Measurements from ENCODE around the gene MFSD11. TPM values are rescaled to one million over a fixed set of nuclear protein-coding genes. Genes with fewer than 3 reads are reported as not detected.
"Not testable (repeated sequence)": the region's sequence is repeated elsewhere in the genome, so short reads cannot be mapped to it uniquely, and the experiment has no call there.

MFSD11 gene
- total RNA-seq, 2 experiments from 2014 or later: 17.0 to 17.6 TPM

DNA sequence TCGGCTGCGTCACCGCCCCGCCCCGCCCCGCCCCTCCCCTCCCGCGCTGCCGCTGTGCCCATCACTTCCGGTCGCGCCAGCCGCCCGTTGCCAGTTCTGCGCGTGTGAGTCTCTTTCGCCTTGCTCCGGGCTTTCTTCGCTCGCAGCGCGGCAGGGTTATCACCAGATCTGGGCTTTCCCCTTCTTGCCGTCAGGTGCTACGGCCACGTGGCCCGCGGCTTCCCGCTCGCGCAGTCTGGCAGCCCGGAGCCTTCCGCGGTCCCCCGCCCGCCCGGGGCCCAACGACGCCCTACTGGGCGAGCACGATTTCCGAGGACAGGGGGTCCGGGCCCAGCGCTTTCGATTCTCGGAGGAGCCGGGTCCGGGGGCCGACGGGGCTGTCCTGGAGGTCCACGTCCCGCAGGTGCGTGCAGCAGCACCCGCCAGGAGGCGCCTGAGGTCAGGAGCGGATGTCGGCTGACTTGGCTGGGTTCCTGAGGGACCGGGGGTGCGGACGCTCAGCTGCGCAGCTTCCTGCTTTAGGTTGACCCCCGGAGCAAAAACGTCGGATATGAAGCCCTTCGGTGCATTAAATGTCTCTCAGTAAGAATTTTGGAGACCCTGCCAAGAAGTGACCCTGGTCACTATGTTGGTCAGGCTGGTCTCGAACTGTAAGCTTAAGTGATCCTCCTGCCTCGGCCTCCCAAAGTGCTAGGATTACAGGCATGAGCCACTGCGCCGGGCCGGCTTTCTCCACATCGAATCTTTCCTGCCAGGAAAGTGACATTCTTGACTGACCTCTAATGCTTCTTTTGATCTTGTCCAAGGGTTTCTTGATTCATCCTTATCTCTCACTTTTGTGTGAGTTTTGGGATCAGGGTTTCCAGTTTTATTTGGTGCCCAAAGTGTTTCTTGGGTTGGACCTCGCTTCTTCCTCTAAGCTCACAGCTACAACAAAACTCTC lies 10.9 kb upstream of the MFSD11 start, which contains the start of gene METTL23:
Gene METTL23, plus strand, starts transcription at position 64 of the 943 bp plus-strand sequence. CDS start 2,872 bp downstream, outside the sequence.
- POLR2A ChIA-PET: interaction anchor here (0.6 to 8.0 kb wide), 8 partner anchors 9 to 329 kb away, joined by 3 to 184 read pairs (median 5); partner anchors contain the start of genes MFSD11, MXRA7 and SRSF2
- H3K9me3 Mint-ChIP-seq: no peaks in the 10 kb centered on the region
- H3K27ac Mint-ChIP-seq: peak within 1 kb of the TSS; percentile 95
- intact Hi-C loops (cut with micrococcal nuclease): no loop called here
- H3K36me3 Mint-ChIP-seq (ENCODE audit: low read depth): peaks cover 70% of the 10 kb centered on the region
- ATAC-seq (peak; percentile 49), DNase-seq (peak; percentile 89)
- TF ChIP-seq, protein P1, sequence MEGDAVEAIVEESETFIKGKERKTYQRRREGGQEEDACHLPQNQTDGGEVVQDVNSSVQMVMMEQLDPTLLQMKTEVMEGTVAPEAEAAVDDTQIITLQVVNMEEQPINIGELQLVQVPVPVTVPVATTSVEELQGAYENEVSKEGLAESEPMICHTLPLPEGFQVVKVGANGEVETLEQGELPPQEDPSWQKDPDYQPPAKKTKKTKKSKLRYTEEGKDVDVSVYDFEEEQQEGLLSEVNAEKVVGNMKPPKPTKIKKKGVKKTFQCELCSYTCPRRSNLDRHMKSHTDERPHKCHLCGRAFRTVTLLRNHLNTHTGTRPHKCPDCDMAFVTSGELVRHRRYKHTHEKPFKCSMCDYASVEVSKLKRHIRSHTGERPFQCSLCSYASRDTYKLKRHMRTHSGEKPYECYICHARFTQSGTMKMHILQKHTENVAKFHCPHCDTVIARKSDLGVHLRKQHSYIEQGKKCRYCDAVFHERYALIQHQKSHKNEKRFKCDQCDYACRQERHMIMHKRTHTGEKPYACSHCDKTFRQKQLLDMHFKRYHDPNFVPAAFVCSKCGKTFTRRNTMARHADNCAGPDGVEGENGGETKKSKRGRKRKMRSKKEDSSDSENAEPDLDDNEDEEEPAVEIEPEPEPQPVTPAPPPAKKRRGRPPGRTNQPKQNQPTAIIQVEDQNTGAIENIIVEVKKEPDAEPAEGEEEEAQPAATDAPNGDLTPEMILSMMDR (IDR thresholded peaks at IDR 0.05): peak; percentile 87
- peak within 1 kb of the TSS; percentile 98 for H3K4me3 Mint-ChIP-seq
- no peaks in the 10 kb centered on the region for H3K27me3 Mint-ChIP-seq
- CTCF ChIA-PET: interaction anchor here (0.8 to 9.5 kb wide), 5 partner anchors 8 to 89 kb away, joined by 3 to 83 read pairs (median 3); no protein-coding TSS in a partner anchor
- peaks cover 40% of the 10 kb centered on the region for H3K4me1 Mint-ChIP-seq (ENCODE audit: low read depth)

DNA sequence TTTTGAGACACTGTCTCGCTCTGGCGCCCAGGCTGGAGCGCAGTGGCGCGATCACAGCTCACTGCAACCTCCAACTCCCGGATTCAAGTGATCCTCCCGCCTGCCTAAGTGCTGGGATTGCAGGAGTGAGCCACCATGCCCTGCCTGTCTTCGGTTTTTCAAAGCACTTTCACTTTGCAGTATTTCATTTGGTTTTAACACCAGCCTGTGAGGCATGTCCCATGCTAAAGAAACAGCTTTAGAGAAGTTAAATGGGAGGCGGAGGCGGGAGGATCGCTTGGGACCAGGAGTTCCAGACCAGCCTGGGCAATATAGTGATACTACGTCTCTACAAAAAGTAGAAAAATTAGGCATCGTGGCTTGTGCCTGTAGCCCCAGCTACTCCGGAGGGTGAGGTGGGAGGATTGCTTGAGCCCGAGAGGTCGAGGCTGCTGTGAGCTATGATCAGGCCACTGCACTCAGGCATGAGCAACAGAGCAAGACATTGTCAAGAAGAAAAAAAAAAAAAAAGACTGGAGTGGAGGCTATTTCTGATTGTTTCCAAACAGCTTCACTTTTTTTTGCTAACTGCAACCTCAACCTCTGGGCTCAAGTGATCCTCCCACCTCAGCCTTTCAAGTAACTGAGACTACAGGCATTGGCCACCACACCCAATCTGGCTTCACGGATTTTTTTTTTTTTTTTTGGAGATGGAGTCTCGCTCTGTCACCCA lies 10.0 kb upstream of the MFSD11 start:
- intact Hi-C loops (cut with micrococcal nuclease): no loop called here
- peaks cover 71% of the 10 kb centered on the region for H3K36me3 Mint-ChIP-seq (ENCODE audit: low read depth)
- ATAC-seq (no peak), DNase-seq (no peak)
- peaks cover 40% of the 10 kb centered on the region for H3K4me1 Mint-ChIP-seq (ENCODE audit: low read depth)
- no peaks in the 10 kb centered on the region for H3K9me3 Mint-ChIP-seq
- TF ChIP-seq, protein P1 (IDR thresholded peaks at IDR 0.05): no peak
- peak overlapping the region; percentile 98 for H3K4me3 Mint-ChIP-seq
- ChIA-PET POLR2A (interaction anchor here (0.6 to 8.0 kb wide), 8 partner anchors 8 to 329 kb away, joined by 3 to 184 read pairs (median 4); partner anchors contain the start of genes MFSD11, MXRA7 and SRSF2), CTCF (interaction anchor here (0.8 to 9.5 kb wide), 5 partner anchors 7 to 88 kb away, joined by 3 to 83 read pairs (median 3); no protein-coding TSS in a partner anchor)
- no peaks in the 10 kb centered on the region for H3K27me3 Mint-ChIP-seq
- H3K27ac Mint-ChIP-seq: peak overlapping the region; percentile 95

DNA sequence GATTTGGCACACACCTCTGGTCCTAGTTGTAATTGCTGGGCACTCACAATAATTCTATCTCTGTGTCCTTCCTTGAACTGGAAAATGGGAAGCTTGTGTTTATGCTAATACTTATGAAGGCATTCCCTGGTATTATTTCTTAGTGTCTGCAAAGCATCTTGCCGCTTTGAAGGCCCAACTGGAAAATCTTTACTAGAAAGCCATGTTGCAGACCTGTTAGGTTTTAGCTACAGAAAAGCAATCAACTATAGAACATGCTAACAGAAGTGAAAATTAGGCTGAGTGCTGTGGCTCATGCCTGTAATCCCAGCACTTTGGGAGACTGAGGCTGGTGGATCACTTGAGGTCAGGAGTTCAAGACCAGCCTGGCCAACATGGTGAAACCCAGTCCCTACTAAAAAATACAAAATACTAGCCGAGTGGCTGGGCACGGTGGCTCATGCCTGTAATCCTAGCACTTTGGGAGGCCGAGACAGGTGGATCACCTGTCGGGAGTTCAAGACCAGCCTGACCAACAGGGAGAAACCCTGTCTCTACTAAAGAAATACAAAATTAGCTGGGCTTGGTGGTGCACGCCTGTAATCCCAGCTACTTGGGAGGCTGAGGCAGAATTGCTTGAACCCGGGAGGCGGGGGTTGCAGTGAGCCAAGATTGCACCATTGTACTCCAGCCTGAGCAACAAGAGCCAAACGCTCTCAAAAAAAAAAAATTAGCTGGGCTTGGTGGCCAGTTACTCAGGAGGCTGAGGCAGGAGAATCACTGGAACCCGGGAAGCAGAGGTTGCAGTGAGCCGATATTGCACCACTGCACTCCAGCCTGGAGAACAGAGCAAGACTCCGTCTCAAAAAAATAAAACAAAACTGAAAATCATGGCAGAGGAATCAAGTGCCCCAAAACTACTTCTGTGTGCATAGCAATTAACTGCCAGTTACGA lies 5.9 kb upstream of the MFSD11 start:
- CTCF ChIA-PET: interaction anchor here (0.8 to 5.9 kb wide), 2 partner anchors 14 to 18 kb away, joined by 5 to 31 read pairs; no protein-coding TSS in a partner anchor
- ATAC-seq; intact Hi-C loops (cut with micrococcal nuclease); H3K27me3 Mint-ChIP-seq; H3K9me3 Mint-ChIP-seq; DNase-seq: not testable (repeated sequence)
- H3K4me3 Mint-ChIP-seq: peak overlapping the region; percentile 86
- peak overlapping the region; percentile 77 for H3K27ac Mint-ChIP-seq
- H3K36me3 Mint-ChIP-seq (ENCODE audit: low read depth): peaks cover 78% of the 10 kb centered on the region
- peaks cover 36% of the 10 kb centered on the region for H3K4me1 Mint-ChIP-seq (ENCODE audit: low read depth)
- POLR2A ChIA-PET: interaction anchor here (0.9 to 8.8 kb wide), 7 partner anchors 7 to 173 kb away, joined by 3 to 184 read pairs (median 11); partner anchors contain the start of genes JMJD6, METTL23 and MXRA7

- ChIA-PET POLR2A (interaction anchor here (0.9 to 8.8 kb wide), 9 partner anchors 8 to 721 kb away, joined by 3 to 184 read pairs (median 6); partner anchors contain the start of genes JMJD6, METTL23 and MXRA7), CTCF (interaction anchor here (5.9 kb wide), 1 partner anchor 19 kb away, joined by 31 read pairs; no protein-coding TSS in a partner anchor)
- intact Hi-C loops (cut with micrococcal nuclease): no loop called here
- H3K9me3 Mint-ChIP-seq: no peaks in the 10 kb centered on the region
- TF ChIP-seq, protein P1 (IDR thresholded peaks at IDR 0.05): no peak
- no peaks in the 10 kb centered on the region for H3K27me3 Mint-ChIP-seq
- DNase-seq (no peak), ATAC-seq (no peak)
- peak overlapping the region; percentile 92 for H3K27ac Mint-ChIP-seq
- H3K4me3 Mint-ChIP-seq: peak overlapping the region; percentile 86
- peaks cover 36% of the 10 kb centered on the region for H3K4me1 Mint-ChIP-seq (ENCODE audit: low read depth)
- H3K36me3 Mint-ChIP-seq (ENCODE audit: low read depth): peaks cover 72% of the 10 kb centered on the region
Observed at GRCh38 chr17:76732734-76733617, 4.9 kb upstream of the MFSD11 start.
